Mesothelial cell of epicardium (in vitro differentiated cells): ENCODE data around the gene RAB40B. TPM values are rescaled to one million over a fixed set of nuclear protein-coding genes. Genes with fewer than 3 reads are reported as not detected.
"Not testable (repeated sequence)": the region's sequence is repeated elsewhere in the genome, so short reads cannot be mapped to it uniquely, and the experiment has no call there.

ENCODE experiments used
- DNase-seq, 2 experiments: peaks; one replicate each; pipeline ENCODE4 v3.0.0; 2021; ENCODE audit warnings: low spot score in 2 of 2; ENCODE audit not compliant: unreplicated experiment in 2 of 2
- H3K27ac Mint-ChIP-seq: 2 replicates; pipeline ENCODE4 v1.8.0; 2021; ENCODE audit warnings: mixed read lengths
- H3K27me3 Mint-ChIP-seq: 2 replicates; pipeline ENCODE4 v1.8.0; 2021; ENCODE audit warnings: low read depth, mixed read lengths
- H3K36me3 Mint-ChIP-seq: 2 replicates; pipeline ENCODE4 v1.8.0; 2021; ENCODE audit warnings: mixed read lengths
- H3K4me1 Mint-ChIP-seq: 2 replicates; pipeline ENCODE4 v1.8.0; 2021; ENCODE audit warnings: mixed read lengths
- H3K4me3 Mint-ChIP-seq: 2 replicates; pipeline ENCODE4 v1.8.0; 2021; ENCODE audit warnings: mild to moderate bottlenecking, moderate library complexity, mixed read lengths
- H3K9me3 Mint-ChIP-seq: 2 replicates; pipeline ENCODE4 v1.8.0; 2021; ENCODE audit warnings: mixed read lengths
- CTCF ChIP-seq: fragments of 200-600 bp; sonication (generic); IDR thresholded peaks from one replicate; pipeline ENCODE4 v1.5.0; 2021; ENCODE audit warnings: antibody characterized with exemption; ENCODE audit not compliant: unreplicated experiment
- total RNA-seq: library from RNA; stranded (reverse); gene quantifications from 3 replicates; pipeline ENCODE4 v1.2.1, GENCODE V29; 2021

Gene RAB40B
- total RNA-seq, 1 donor from 2014 or later, result 26.5 TPM

GRCh38 chr17:82657926-82658325 lies 40.6 kb downstream of the RAB40B start:
- no peaks in the 10 kb centered on the region for H3K4me1 Mint-ChIP-seq
- no peaks in the 10 kb centered on the region for H3K9me3 Mint-ChIP-seq
- DNase-seq, result no peak
- no peak for TF ChIP-seq CTCF
- no peaks in the 10 kb centered on the region for H3K27me3 Mint-ChIP-seq
- no peak overlapping the region for H3K27ac Mint-ChIP-seq
- no peak overlapping the region for H3K4me3 Mint-ChIP-seq
- H3K36me3 Mint-ChIP-seq, result peaks cover 40% of the 10 kb centered on the region

GRCh38 chr17:82656266-82656665 lies 42.2 kb downstream of the RAB40B start:
- Mint-ChIP-seq H3K4me1 (no peaks in the 10 kb centered on the region), H3K4me3 (no peak overlapping the region), H3K9me3 (no peaks in the 10 kb centered on the region), H3K27me3 (no peaks in the 10 kb centered on the region), H3K36me3 (peaks cover 36% of the 10 kb centered on the region), H3K27ac (no peak overlapping the region)
- DNase-seq, result no peak
- no peak for TF ChIP-seq CTCF

- Mint-ChIP-seq H3K4me3 (no peak overlapping the region), H3K9me3 (no peaks in the 10 kb centered on the region), H3K4me1 (no peaks in the 10 kb centered on the region), H3K27me3 (no peaks in the 10 kb centered on the region), H3K27ac (no peak overlapping the region), H3K36me3 (peaks cover 28% of the 10 kb centered on the region)
- no peak for DNase-seq
- TF ChIP-seq CTCF, result no peak
Observed at GRCh38 chr17:82655523-82655922, 43.0 kb downstream of the RAB40B start.

GRCh38 chr17:82655038-82655479 lies 43.4 kb downstream of the RAB40B start:
- Mint-ChIP-seq H3K4me1 (no peaks in the 10 kb centered on the region), H3K4me3 (no peak overlapping the region), H3K36me3 (peaks cover 25% of the 10 kb centered on the region), H3K27me3 (no peaks in the 10 kb centered on the region), H3K27ac (no peak overlapping the region), H3K9me3 (no peaks in the 10 kb centered on the region)
- no peak for DNase-seq
- TF ChIP-seq CTCF, result no peak

- not testable (repeated sequence) for H3K27ac Mint-ChIP-seq, H3K9me3 Mint-ChIP-seq, H3K4me1 Mint-ChIP-seq, DNase-seq, H3K27me3 Mint-ChIP-seq, H3K4me3 Mint-ChIP-seq
- H3K36me3 Mint-ChIP-seq, result peaks cover 20% of the 10 kb centered on the region
Observed at GRCh38 chr17:82654611-82655010, 43.9 kb downstream of the RAB40B start.

- H3K4me3 Mint-ChIP-seq, result no peak overlapping the region
- H3K4me1 Mint-ChIP-seq, result peaks cover 2% of the 10 kb centered on the region
- peaks cover 15% of the 10 kb centered on the region for H3K36me3 Mint-ChIP-seq
- no peaks in the 10 kb centered on the region for H3K9me3 Mint-ChIP-seq
- no peak overlapping the region for H3K27ac Mint-ChIP-seq
- TF ChIP-seq CTCF, result no peak
- H3K27me3 Mint-ChIP-seq, result no peaks in the 10 kb centered on the region
- DNase-seq, result no peak
Observed at GRCh38 chr17:82653651-82654528, 44.6 kb downstream of the RAB40B start.
